ENCODE data around the gene CLTCL1.

CLTCL1 gene

GRCh38 chr22:19218541-19219233 is 72.8 kb downstream of the CLTCL1 start:
- peaks cover 32% of the 10 kb centered on the region for H3K36me3 ChIP-seq (replicated peaks)
- in situ Hi-C loops (cut with HindIII; ENCODE audit: low pct_ligation_motif_present, low sequenced_read_pairs): no loop called here
- DNase-seq: no peak
- TF ChIP-seq CTCF (IDR thresholded peaks at IDR 0.05; ENCODE audit: low read depth, low read length, missing control alignments): no peak
- no peaks in the 10 kb centered on the region for H3K27me3 ChIP-seq (replicated peaks)
- no peak overlapping the region for H3K27ac ChIP-seq
- no peak overlapping the region for H3K4me3 ChIP-seq (ENCODE audit: low read depth, low read length)

DNA sequence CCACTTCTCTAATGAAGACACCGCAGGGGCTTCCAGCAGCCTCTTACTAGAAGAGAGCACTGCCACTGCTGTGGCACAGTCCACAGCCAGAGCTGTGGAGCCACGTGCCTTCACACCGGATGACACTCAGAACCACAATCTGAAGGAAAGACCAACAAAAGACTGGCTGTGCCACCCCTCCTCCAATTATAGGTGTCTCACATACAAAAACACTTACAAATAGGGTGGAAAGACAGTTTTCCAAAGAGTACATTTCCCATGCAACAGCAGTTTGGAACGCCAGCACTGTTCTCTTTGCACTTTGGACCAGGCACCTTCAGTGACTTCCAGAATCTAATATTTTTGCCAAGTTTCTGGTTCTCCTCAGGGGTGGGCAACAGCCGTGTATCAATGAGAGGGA is 74.9 kb downstream of the CLTCL1 start:
- Histone ChIP-seq H3K36me3 (replicated peaks) (peaks cover 18% of the 10 kb centered on the region), H3K4me3 (ENCODE audit: low read depth, low read length) (no peak overlapping the region), H3K27ac (no peak overlapping the region), H3K27me3 (replicated peaks) (no peaks in the 10 kb centered on the region)
- TF ChIP-seq CTCF (IDR thresholded peaks at IDR 0.05; ENCODE audit: low read depth, low read length, missing control alignments): no peak
- in situ Hi-C loops (cut with HindIII; ENCODE audit: low pct_ligation_motif_present, low sequenced_read_pairs): no loop called here
- no peak for DNase-seq

DNA sequence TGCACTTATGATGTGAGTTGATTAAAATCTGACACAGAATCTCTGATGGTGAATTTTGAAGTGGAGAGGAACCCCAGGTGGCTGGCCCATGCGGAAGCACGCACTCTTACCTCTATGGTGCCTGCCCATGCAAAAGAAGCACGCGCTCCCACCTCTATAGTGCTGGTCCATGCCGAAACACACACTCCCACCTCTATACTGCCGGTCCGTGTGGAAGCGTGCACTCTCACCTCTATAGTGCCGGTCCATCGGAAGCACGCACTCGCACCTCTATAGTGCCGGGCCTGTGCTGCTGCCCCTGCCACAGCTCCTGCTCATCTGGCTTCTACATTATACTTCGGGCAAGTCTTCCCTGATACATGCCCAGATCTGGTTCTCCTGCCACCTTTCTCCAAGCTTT is 76.2 kb downstream of the CLTCL1 start:
- H3K4me3 ChIP-seq (ENCODE audit: low read depth, low read length): no peak overlapping the region
- in situ Hi-C loops (cut with HindIII; ENCODE audit: low pct_ligation_motif_present, low sequenced_read_pairs): no loop called here
- H3K27me3 ChIP-seq (replicated peaks): no peaks in the 10 kb centered on the region
- H3K27ac ChIP-seq: no peak overlapping the region
- H3K36me3 ChIP-seq (replicated peaks): peaks cover 10% of the 10 kb centered on the region
- no peak for DNase-seq
- no peak for TF ChIP-seq CTCF (IDR thresholded peaks at IDR 0.05; ENCODE audit: low read depth, low read length, missing control alignments)

DNA sequence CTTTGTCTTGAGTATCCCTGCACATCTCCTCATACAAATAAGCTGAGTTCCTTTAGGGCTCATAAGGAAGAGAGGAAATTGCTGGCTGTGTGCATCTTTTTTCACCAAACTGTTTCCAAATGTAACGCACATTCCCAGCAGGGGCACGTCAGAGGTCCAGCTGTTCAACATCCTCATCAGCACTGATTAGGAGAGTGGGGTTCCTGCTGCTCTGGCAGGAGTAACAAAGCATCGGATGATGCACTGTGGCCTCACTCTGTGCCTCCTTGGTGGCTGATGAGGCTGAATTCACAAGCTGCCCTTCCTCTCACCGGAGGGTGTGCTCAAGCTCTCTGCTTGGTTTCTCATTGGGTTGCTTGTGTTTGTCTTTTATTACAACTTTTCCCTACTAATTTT is 77.4 kb downstream of the CLTCL1 start:
- no peak for TF ChIP-seq CTCF (IDR thresholded peaks at IDR 0.05; ENCODE audit: low read depth, low read length, missing control alignments)

DNA sequence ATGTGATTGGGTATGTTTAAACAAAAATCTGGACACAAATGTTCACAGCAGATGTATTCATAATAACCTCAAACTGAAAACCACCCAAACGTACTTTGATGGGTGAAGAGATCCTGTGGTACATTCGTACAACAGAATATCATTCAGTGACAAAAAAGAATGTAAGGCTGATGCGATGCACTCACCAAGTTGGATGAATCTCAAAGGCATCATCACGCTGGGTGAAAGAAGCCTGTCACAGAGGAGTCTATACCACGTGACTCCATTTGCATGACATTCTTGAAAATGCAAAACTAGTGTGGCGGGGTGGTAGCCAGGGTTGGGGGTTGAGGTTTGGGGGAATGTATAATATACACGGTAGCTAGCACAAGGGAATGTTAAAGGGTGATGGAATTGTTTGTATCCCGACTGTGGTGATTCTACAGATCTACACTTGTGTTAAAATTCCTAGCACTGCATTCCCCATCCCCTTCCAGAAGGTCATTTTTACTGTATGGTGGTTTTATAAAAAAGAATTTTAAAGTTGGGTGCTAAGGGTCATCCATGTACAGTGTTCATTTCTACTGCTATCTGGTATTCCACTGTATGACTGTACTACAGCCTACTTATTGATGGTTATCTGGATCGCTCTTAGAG is 78.0 kb downstream of the CLTCL1 start:
- no peak overlapping the region for H3K27ac ChIP-seq
- no peaks in the 10 kb centered on the region for H3K27me3 ChIP-seq (replicated peaks)
- TF ChIP-seq CTCF (IDR thresholded peaks at IDR 0.05; ENCODE audit: low read depth, low read length, missing control alignments): no peak
- no peak for DNase-seq
- H3K36me3 ChIP-seq (replicated peaks): peaks cover 5% of the 10 kb centered on the region
- no peak overlapping the region for H3K4me3 ChIP-seq (ENCODE audit: low read depth, low read length)
- in situ Hi-C loops (cut with HindIII; ENCODE audit: low pct_ligation_motif_present, low sequenced_read_pairs): no loop called here

More for the DNA sequence above, 77.4 kb downstream of the CLTCL1 start:
- DNase-seq: no peak
- in situ Hi-C loops (cut with HindIII; ENCODE audit: low pct_ligation_motif_present, low sequenced_read_pairs): no loop called here
- no peak overlapping the region for H3K27ac ChIP-seq
- no peaks in the 10 kb centered on the region for H3K27me3 ChIP-seq (replicated peaks)
- H3K4me3 ChIP-seq (ENCODE audit: low read depth, low read length): no peak overlapping the region
- peaks cover 5% of the 10 kb centered on the region for H3K36me3 ChIP-seq (replicated peaks)
